Mammary epithelial cell (primary cell): ENCODE measurements around the gene AGPAT1.

Experiments used
- CTCF ChIP-seq, 2 donors: IDR thresholded peaks in 1 of 2; conservative IDR thresholded peaks in 1 of 2; 2 replicates each; pipeline ENCODE4 v1.5.1; 2011 to 2012; ENCODE audit warnings: inconsistent platforms in 2 of 2, low read length in 2 of 2, mild to moderate bottlenecking in 2 of 2, control low read depth in 1 of 2, low read depth in 1 of 2; ENCODE audit not compliant: insufficient read depth in 1 of 2; ENCODE audit errors: extremely low read depth in 1 of 2
- EZH2 ChIP-seq: IDR thresholded peaks from 2 replicates; pipeline ENCODE4 v1.6.1; 2012; ENCODE audit warnings: low read length, inconsistent platforms, borderline replicate concordance

- no peak for TF ChIP-seq CTCF (conservative IDR thresholded peaks at IDR 0.05 in 1 of 2, IDR thresholded peaks at IDR 0.05 in 1 of 2; ENCODE audit: extremely low read depth in 1 of 2, insufficient read depth in 1 of 2, low read depth in 1 of 2, low read length in 2 of 2)
- no peak for TF ChIP-seq EZH2
Observed at GRCh38 chr6:32156891-32157290, 19.0 kb downstream of the AGPAT1 start.
